Stomach (tissue), 9 donors: Measurements from ENCODE around the gene MCF2L2. TPM values are rescaled to one million over a fixed set of nuclear protein-coding genes. Genes with fewer than 3 reads are reported as not detected.

Experiments
- DNase-seq, 2 donors: peaks; one replicate each; pipeline versions ENCODE4 v3.0.0 to v3.0.0-alpha.2; 2013 to 2019
- H3K27ac ChIP-seq, 5 donors: fragments of 200-600 bp in 4 of 5; sonication (generic) in 4 of 5; one replicate each; pipeline ENCODE4 v1.5.1; 2013 to 2019; ENCODE audit warnings: mild to moderate bottlenecking in 1 of 5, moderate library complexity in 1 of 5
- H3K27me3 ChIP-seq, 3 donors: fragments of 200-600 bp; sonication (generic); one replicate each; pipeline ENCODE4 v1.5.1; 2017 to 2019; ENCODE audit warnings: mixed run types in 1 of 3
- H3K36me3 ChIP-seq, 4 donors: fragments of 200-600 bp; sonication (generic); 1 replicate in 3 of 4; 2 replicates in 1 of 4; pipeline ENCODE4 v1.5.1; 2016 to 2019
- H3K4me1 ChIP-seq, 4 donors: fragments of 200-600 bp; sonication (generic); one replicate each; pipeline ENCODE4 v1.5.1; 2016 to 2019
- H3K4me3 ChIP-seq, 4 donors: fragments of 200-600 bp; sonication (generic) in 3 of 4; one replicate each; pipeline ENCODE4 v1.5.1; 2016 to 2019; ENCODE audit warnings: mild to moderate bottlenecking in 1 of 4
- H3K9me3 ChIP-seq, 4 donors: fragments of 200-600 bp; sonication (generic); one replicate each; pipeline ENCODE4 v1.5.1; 2016 to 2019
- CTCF ChIP-seq, 7 experiments: fragments of 450-650 bp in 4 of 7; fragments of 200-600 bp in 3 of 7; sonication (generic) in 3 of 7; IDR thresholded peaks; one replicate each; pipeline ENCODE4 v1.5.1; 2016 to 2019; ENCODE audit warnings: antibody characterized with exemption in 7 of 7, control low read depth in 2 of 7, mild to moderate bottlenecking in 1 of 7
- EP300 ChIP-seq: sonication (generic); formaldehyde crosslinking; IDR thresholded peaks from one replicate; pipeline ENCODE4 v1.6.1; 2017; ENCODE audit warnings: antibody characterized with exemption
- POLR2A ChIP-seq, 4 donors: fragments of 450-650 bp; IDR thresholded peaks; one replicate each; pipeline ENCODE4 v1.6.1; 2016; ENCODE audit warnings: antibody characterized with exemption in 4 of 4, control low read depth in 2 of 4, mild to moderate bottlenecking in 1 of 4, moderate library complexity in 1 of 4
- POLR2AphosphoS5 ChIP-seq, 3 donors: sonication (generic); formaldehyde crosslinking; IDR thresholded peaks; one replicate each; pipeline ENCODE4 v1.6.1; 2016; ENCODE audit warnings: antibody characterized with exemption in 3 of 3
- WGBS, 5 donors: extraction: QIAGEN DNeasy Blood & Tissue Kit in 3 of 5; methylation state at CpG; one replicate each; pipeline versions ENCODE4 v1.1.5 to v1.1.7; 2013 to 2018; 5-methylcytosine and 5-hydroxymethylcytosine counted together
- intact Hi-C: fragments of 100-400 bp; cut with DNase I; formaldehyde crosslinking; loops from one replicate; pipeline ENCODE4 v1.15.1; 2023; ENCODE audit warnings: low total_unique reads
- polyA plus RNA-seq, 3 donors: library from polyadenylated mRNA; stranded (reverse); fragments of 200-250 nt; gene quantifications; one replicate each; pipeline ENCODE4 v1.2.3, GENCODE V29; 2013
- total RNA-seq, 5 donors: library from RNA; depleted of rRNA; stranded (reverse); fragments of >200 nt; gene quantifications; one replicate each; pipeline versions ENCODE4 v1.1.0 to v1.2.3, GENCODE V29; 2014 to 2016
- donor health status: healthy with polysubstance abuse.
- donor health status: Bipolar disorder and iron deficiency.
- donor health status: healthy.

The MCF2L2 gene
- total and polyA plus RNA-seq, 8 donors: 0.05 to 2.0 (median 0.22) TPM; not detected in 2

DNA sequence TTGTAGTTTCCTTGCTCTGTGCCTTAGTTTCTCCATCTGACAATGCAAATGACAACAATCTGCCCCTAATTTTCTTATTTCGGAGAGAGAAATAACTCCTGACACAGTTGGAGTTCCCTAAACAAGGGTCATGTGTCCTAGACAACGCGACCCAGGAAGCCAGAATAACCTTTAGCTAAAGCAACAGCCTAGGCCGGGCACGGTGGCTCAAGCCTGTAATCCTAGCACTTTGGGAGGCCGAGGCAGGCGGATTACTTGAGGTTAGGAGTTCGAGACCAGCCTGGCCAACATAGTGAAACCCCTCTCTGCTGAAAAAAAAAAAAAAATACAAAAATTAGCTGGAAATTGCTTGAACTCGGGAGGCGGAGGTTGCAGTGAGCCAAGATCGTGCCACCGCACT lies 49.9 kb downstream of the MCF2L2 start:
- 91 to 97% (median 95%) methylated on average over 12 of the region's 12 CpGs for WGBS, 5 donors
- TF ChIP-seq POLR2A (IDR thresholded peaks at IDR 0.05) (no peak), POLR2AphosphoS5 (IDR thresholded peaks at IDR 0.05) (no peak), CTCF (IDR thresholded peaks at IDR 0.05) (no peak), EP300 (no peak)
- DNase-seq: no peak
- no peak overlapping the region for H3K27ac ChIP-seq
- H3K4me3 ChIP-seq: no peak overlapping the region
- H3K4me1 ChIP-seq: peaks cover 0 to 27% (median 2%) of the 10 kb centered on the region in 4 donors
- intact Hi-C loops: no loop called here
- H3K36me3 ChIP-seq: no peaks in the 10 kb centered on the region
- H3K9me3 ChIP-seq: no peaks in the 10 kb centered on the region
- H3K27me3 ChIP-seq: no peaks in the 10 kb centered on the region

- TF ChIP-seq POLR2AphosphoS5 (IDR thresholded peaks at IDR 0.05) (no peak), CTCF (IDR thresholded peaks at IDR 0.05) (no peak), POLR2A (IDR thresholded peaks at IDR 0.05) (no peak), EP300 (no peak)
- DNase-seq: peak in 1 of 2 donors; percentile 31
- no peaks in the 10 kb centered on the region for H3K27me3 ChIP-seq
- H3K27ac ChIP-seq: no peak overlapping the region
- intact Hi-C loops: no loop called here
- 78 to 93% (median 88%) methylated on average over 3 of the region's 3 CpGs for WGBS, 5 donors
- H3K4me1 ChIP-seq: peaks cover 0 to 27% (median 2%) of the 10 kb centered on the region in 4 donors
- no peaks in the 10 kb centered on the region for H3K9me3 ChIP-seq
- no peak overlapping the region for H3K4me3 ChIP-seq
- H3K36me3 ChIP-seq: no peaks in the 10 kb centered on the region
These were observed 50.4 kb downstream of the MCF2L2 start for GRCh38 chr3:183378008-183378407.

- Histone ChIP-seq H3K9me3 (no peaks in the 10 kb centered on the region), H3K36me3 (no peaks in the 10 kb centered on the region), H3K4me3 (no peak overlapping the region), H3K4me1 (peaks cover 0 to 27% (median 2%) of the 10 kb centered on the region in 4 donors), H3K27me3 (no peaks in the 10 kb centered on the region), H3K27ac (no peak overlapping the region)
- DNase-seq: peak in 1 of 2 donors; percentile 26
- WGBS, 5 donors: 63 to 76% (median 65%) methylated on average over 7 of the region's 7 CpGs
- TF ChIP-seq POLR2AphosphoS5 (IDR thresholded peaks at IDR 0.05) (no peak), EP300 (no peak), CTCF (IDR thresholded peaks at IDR 0.05) (no peak)
- intact Hi-C loops: no loop called here
These were observed 51.0 kb downstream of the MCF2L2 start for GRCh38 chr3:183377307-183377959.

DNA sequence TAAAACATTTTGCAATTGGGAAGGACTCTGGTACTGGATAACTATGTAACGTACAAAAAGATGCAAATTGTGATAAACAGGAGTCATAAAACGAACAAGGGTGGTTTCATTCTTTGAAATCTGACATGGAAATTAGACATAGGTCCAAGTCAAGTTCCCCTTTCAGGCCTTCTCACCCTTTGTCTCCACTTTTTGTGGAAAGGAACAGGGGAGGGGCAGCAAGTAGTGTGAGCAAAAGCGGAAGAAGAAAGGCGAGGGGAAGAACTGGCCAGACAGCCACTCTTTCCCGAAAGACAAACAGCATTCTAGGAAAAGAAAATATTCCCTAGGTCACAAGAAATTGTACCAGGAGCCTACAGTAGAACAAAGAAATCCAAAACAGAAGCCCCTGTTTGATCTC lies 52.6 kb downstream of the MCF2L2 start:
- WGBS, 5 donors: 41 to 59% (median 53%) methylated on average over 5 of the region's 5 CpGs
- intact Hi-C loops: no loop called here
- no peak overlapping the region for H3K4me3 ChIP-seq
- TF ChIP-seq EP300 (no peak), POLR2A (IDR thresholded peaks at IDR 0.05) (no peak), CTCF (IDR thresholded peaks at IDR 0.05) (no peak), POLR2AphosphoS5 (IDR thresholded peaks at IDR 0.05) (no peak)
- peak in 1 of 2 donors; percentile 32 for DNase-seq
- no peak overlapping the region for H3K27ac ChIP-seq
- no peaks in the 10 kb centered on the region for H3K36me3 ChIP-seq
- H3K4me1 ChIP-seq: peaks cover 0 to 32% (median 2%) of the 10 kb centered on the region in 4 donors
- H3K27me3 ChIP-seq: no peaks in the 10 kb centered on the region
- H3K9me3 ChIP-seq: no peaks in the 10 kb centered on the region
